Epithelial cell of esophagus (primary cell): ENCODE results near the gene RMND5B.

ENCODE experiments used
- DNase-seq: peaks from one replicate; pipeline ENCODE4 v3.0.0; 2010; ENCODE audit warnings: low read depth
- H3K4me3 ChIP-seq: 2 replicates; pipeline ENCODE4 v1.5.1; 2011; ENCODE audit warnings: mild to moderate bottlenecking, low read length, control low read depth
- CTCF ChIP-seq: IDR thresholded peaks from 2 replicates; pipeline ENCODE4 v1.5.1; 2011; ENCODE audit warnings: low read depth, mild to moderate bottlenecking, low read length, control low read depth, inconsistent platforms; ENCODE audit not compliant: insufficient read depth; ENCODE audit errors: missing control alignments

Gene RMND5B

GRCh38 chr5:178113841-178114324 is 16.9 kb upstream of the RMND5B start:
- no peak for DNase-seq
- no peak for TF ChIP-seq CTCF
- H3K4me3 ChIP-seq: peak overlapping the region; percentile 37

DNA sequence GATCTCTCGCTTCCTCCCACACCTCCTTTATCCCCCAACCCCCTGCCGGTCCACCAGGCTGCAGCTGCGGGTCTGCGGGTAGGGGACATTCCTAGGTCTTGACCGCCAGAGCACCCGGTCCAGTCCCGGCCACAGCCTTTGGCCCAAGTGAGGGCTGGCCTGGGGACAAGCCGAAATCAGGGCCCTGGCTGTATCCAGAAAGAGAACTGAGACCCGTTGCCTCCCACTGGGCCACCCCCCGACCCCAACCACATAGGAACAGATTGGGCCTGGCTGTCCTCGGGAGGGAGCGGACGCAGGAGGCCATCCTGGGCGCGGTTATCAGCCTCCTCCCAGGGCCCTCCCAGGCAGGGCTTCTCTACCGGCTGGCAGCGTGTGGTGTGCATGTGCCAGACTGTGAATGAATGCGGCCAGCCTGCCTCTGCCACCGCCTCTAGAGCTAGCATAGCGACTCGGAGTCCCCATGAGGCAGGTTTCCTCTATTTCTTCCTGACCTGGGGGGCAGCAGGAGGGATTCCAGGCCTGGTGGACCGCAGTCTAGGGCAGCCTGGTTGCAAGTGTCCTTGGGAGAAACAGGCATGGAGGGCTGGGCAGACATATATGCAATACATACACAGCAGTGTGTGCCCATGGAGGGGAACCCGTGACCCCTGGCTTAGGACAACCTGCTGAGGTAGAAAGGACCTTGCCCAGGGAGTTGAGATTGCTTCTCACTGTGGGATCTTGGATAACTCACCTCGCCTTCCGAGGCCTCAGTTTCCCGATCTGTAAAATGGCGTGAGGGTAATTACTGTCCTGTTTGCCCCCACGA is 16.3 kb upstream of the RMND5B start:
- no peak for DNase-seq
- H3K4me3 ChIP-seq: peak overlapping the region; percentile 37
- TF ChIP-seq CTCF: no peak

GRCh38 chr5:178115136-178115813 is 15.5 kb upstream of the RMND5B start:
- DNase-seq: no peak
- H3K4me3 ChIP-seq: no peak overlapping the region

DNA sequence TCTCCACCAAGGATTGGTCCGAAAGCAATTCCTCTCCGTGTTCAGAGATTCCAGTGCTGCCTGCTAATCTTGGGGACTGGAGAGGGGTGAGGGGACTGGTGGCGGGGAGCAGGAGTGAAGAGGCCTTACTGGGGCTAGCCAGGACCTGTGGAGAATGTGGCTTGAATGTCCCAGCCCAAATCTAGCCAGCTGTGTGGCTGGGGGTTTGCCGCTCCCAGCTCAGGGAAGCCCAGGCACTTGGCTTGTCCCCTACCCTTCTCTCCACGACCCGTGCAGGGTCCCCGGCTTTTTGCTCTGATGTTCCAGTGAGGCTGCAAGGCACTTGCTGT is 15.0 kb upstream of the RMND5B start:
- DNase-seq: no peak
- TF ChIP-seq CTCF: no peak
- no peak overlapping the region for H3K4me3 ChIP-seq

More at GRCh38 chr5:178115136-178115813, 15.5 kb upstream of the RMND5B start:
- no peak for TF ChIP-seq CTCF

- no peak overlapping the region for H3K4me3 ChIP-seq
- DNase-seq: no peak
Measured at GRCh38 chr5:178116143-178116885, 14.5 kb upstream of the RMND5B start.

More at GRCh38 chr5:178116143-178116885, 14.5 kb upstream of the RMND5B start:
- TF ChIP-seq CTCF: no peak
